Measurements from ENCODE around the gene RNPEPL1.

Gene RNPEPL1

GRCh38 chr2:240629968-240630770 is 61.9 kb downstream of the RNPEPL1 start:
- Histone ChIP-seq H3K9me3 (replicated peaks; ENCODE audit: insufficient read depth, low read length) (no peaks in the 10 kb centered on the region), H3K79me2 (ENCODE audit: low read length) (no peaks in the 10 kb centered on the region), H3K9me2 (replicated peaks; ENCODE audit: insufficient read depth, low read length) (no peaks in the 10 kb centered on the region), H3K27ac (ENCODE audit: low read length) (no peak overlapping the region), H3F3A (ENCODE audit: insufficient read depth, low read length) (no peaks in the 10 kb centered on the region), H3K36me3 (replicated peaks; ENCODE audit: insufficient read depth, low read length) (no peaks in the 10 kb centered on the region), H3K4me3 (ENCODE audit: low read length) (no peak overlapping the region), H4K20me1 (ENCODE audit: insufficient read depth, low read length) (no peaks in the 10 kb centered on the region), H3K27me3 (replicated peaks; ENCODE audit: insufficient read depth, low read length) (peaks cover 4% of the 10 kb centered on the region; the same call in 1 of the 2 replicates), H3K4me2 (ENCODE audit: low read depth, low read length) (no peak overlapping the region), H3K9ac (ENCODE audit: low read length) (no peak overlapping the region), H2AFZ (ENCODE audit: low read length) (no peak overlapping the region), H3K4me1 (ENCODE audit: low read length) (no peaks in the 10 kb centered on the region)
- no peak for DNase-seq
- TF ChIP-seq CTCF (IDR thresholded peaks at IDR 0.05; ENCODE audit: low read length): no peak
- no peak for TF ChIP-seq EZH2phosphoT487 (IDR thresholded peaks at IDR 0.05; ENCODE audit: low read length)

Measured in MM.1S (cell line).